Endothelial cell of umbilical vein (primary cell): ENCODE measurements around the gene SDC1.

ENCODE experiments used
- EZH2 ChIP-seq: IDR thresholded peaks from 2 replicates; pipeline ENCODE4 v1.6.1; 2012; ENCODE audit warnings: borderline replicate concordance, low read depth, mild to moderate bottlenecking, moderate library complexity, low read length, inconsistent platforms; ENCODE audit not compliant: severe bottlenecking
- FOS ChIP-seq: IDR thresholded peaks from 2 replicates; pipeline ENCODE4 v1.6.1; 2011; ENCODE audit warnings: mild to moderate bottlenecking, low read length, moderate library complexity, borderline replicate concordance; ENCODE audit not compliant: insufficient read depth
- GATA2 ChIP-seq: IDR thresholded peaks from 2 replicates; pipeline ENCODE4 v1.7.0; 2011; ENCODE audit warnings: low read depth, mild to moderate bottlenecking, moderate library complexity, mixed read lengths, low read length; ENCODE audit not compliant: insufficient read length, insufficient read depth
- JUN ChIP-seq: IDR thresholded peaks from 2 replicates; pipeline ENCODE4 v1.6.1; 2011; ENCODE audit warnings: borderline replicate concordance, low read depth; ENCODE audit not compliant: insufficient read length, insufficient read depth
- POLR2A ChIP-seq: IDR thresholded peaks from 2 replicates; pipeline ENCODE4 v1.6.1; 2012; ENCODE audit warnings: low read depth, mild to moderate bottlenecking, control low read depth, low read length
- POLR2AphosphoS5 ChIP-seq: IDR thresholded peaks from 2 replicates; pipeline ENCODE4 v1.6.1; 2012; ENCODE audit warnings: low read depth, mild to moderate bottlenecking, control low read depth, low read length, moderate library complexity; ENCODE audit not compliant: insufficient read depth
- TF ChIP-seq, protein P1 (sequence below), 2 donors: IDR thresholded peaks; 1 replicate in 1 of 2; 2 replicates in 1 of 2; pipeline ENCODE4 v1.5.1; 2011; ENCODE audit warnings: low read length in 2 of 2, mild to moderate bottlenecking in 2 of 2, moderate library complexity in 2 of 2, control low read depth in 1 of 2, inconsistent platforms in 1 of 2, low read depth in 1 of 2; ENCODE audit not compliant: insufficient read depth in 1 of 2; ENCODE audit errors: extremely low read depth in 1 of 2
- TF ChIP-seq, protein P2 (sequence below): IDR thresholded peaks from 2 replicates; pipeline ENCODE4 v1.6.1; 2011; ENCODE audit not compliant: insufficient read depth, insufficient read length

DNA sequence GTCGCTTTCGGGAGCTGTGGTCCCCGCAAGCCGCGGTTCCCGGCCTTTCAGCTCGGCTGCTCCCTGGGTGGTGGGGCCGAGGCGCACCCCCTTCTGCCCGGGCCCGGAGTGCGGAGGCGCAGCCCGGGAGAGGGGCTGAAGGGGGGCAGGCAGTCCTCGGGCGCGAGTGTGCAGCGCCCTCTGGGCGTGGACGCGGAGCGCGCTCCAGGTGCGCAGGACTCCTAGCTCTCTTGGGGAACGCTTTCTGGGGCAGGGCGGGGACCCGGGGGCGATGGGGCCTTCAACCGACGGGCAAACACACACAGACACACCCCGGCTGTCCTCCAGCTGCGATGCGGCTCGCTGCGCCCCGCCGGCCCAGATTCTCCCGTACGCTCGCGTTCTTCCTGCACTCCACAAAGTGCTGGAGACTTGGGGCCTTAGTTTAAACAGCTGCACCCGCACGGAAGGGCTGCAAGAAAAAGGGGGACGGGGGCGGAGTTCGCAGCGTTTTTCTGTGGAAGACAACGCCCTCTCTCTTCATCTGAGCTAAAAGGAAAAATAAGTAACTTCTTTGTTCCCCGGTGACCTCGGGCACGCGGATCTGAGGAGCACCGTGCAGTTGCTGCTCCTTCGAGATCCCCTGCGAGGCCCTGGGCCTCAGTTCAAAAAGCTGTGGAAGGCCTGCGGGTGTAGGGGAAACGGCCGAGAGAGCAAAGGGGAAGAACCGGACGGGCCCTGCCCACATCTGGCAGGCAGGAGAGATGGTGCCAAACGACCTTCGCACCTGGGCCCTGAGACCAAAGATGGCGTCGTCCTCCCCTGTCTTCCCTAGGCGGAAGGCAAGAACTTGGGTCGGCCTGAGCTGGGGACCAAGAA lies 593 bp upstream of the SDC1 start:
- TF ChIP-seq, protein P1, sequence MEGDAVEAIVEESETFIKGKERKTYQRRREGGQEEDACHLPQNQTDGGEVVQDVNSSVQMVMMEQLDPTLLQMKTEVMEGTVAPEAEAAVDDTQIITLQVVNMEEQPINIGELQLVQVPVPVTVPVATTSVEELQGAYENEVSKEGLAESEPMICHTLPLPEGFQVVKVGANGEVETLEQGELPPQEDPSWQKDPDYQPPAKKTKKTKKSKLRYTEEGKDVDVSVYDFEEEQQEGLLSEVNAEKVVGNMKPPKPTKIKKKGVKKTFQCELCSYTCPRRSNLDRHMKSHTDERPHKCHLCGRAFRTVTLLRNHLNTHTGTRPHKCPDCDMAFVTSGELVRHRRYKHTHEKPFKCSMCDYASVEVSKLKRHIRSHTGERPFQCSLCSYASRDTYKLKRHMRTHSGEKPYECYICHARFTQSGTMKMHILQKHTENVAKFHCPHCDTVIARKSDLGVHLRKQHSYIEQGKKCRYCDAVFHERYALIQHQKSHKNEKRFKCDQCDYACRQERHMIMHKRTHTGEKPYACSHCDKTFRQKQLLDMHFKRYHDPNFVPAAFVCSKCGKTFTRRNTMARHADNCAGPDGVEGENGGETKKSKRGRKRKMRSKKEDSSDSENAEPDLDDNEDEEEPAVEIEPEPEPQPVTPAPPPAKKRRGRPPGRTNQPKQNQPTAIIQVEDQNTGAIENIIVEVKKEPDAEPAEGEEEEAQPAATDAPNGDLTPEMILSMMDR (IDR thresholded peaks at IDR 0.05; ENCODE audit: extremely low read depth in 1 of 2, insufficient read depth in 1 of 2, low read depth in 1 of 2, low read length in 2 of 2) = peak; percentile 25 to 65
- TF ChIP-seq POLR2A = no peak
- TF ChIP-seq EZH2 = no peak
- TF ChIP-seq GATA2 = no peak
- TF ChIP-seq POLR2AphosphoS5 = no peak
- TF ChIP-seq, protein P2, sequence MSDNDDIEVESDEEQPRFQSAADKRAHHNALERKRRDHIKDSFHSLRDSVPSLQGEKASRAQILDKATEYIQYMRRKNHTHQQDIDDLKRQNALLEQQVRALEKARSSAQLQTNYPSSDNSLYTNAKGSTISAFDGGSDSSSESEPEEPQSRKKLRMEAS = no peak
- TF ChIP-seq FOS = no peak
- no peak for TF ChIP-seq JUN
